GM23338 (cell line): ENCODE measurements around the gene LRRD1.

Experiments
- CTCF ChIP-seq, 2 experiments: fragments of 200-600 bp in 1 of 2; sonication (generic) in 1 of 2; conservative IDR thresholded peaks; 2 replicates each; pipeline versions ENCODE4 v1.5.1 to v1.6.1; 2016 to 2017; ENCODE audit warnings: antibody characterized with exemption in 2 of 2, low read depth in 2 of 2, mild to moderate bottlenecking in 2 of 2, moderate library complexity in 1 of 2
- EZH2 ChIP-seq: fragments of 200-600 bp; sonication (generic); IDR thresholded peaks from one replicate; pipeline ENCODE4 v1.8.0; 2017; ENCODE audit warnings: antibody characterized with exemption, mild to moderate bottlenecking, low read depth; ENCODE audit not compliant: unreplicated experiment
- EZH2phosphoT487 ChIP-seq: fragments of 200-600 bp; sonication (generic); IDR thresholded peaks from one replicate; pipeline ENCODE4 v1.8.1; 2018; ENCODE audit warnings: antibody characterized with exemption; ENCODE audit not compliant: unreplicated experiment
- NANOG ChIP-seq: IDR thresholded peaks from 2 replicates; pipeline ENCODE4 v1.6.1; 2016; ENCODE audit warnings: antibody characterized with exemption, borderline replicate concordance
- POLR2AphosphoS5 ChIP-seq: IDR thresholded peaks from 2 replicates; pipeline ENCODE4 v1.6.1; 2016; ENCODE audit warnings: antibody characterized with exemption, low read depth
- REST ChIP-seq: IDR thresholded peaks from one replicate; pipeline ENCODE4 v1.6.1; 2018; ENCODE audit warnings: antibody characterized with exemption; ENCODE audit not compliant: unreplicated experiment
- ZNF331 ChIP-seq: fragments of 250-450 bp; sonication (Bioruptor Pico); IDR thresholded peaks from 2 replicates; pipeline ENCODE4 v1.5.0; 2020; ENCODE audit warnings: low read depth, mild to moderate bottlenecking, moderate library complexity

- TF ChIP-seq CTCF (conservative IDR thresholded peaks at IDR 0.05; ENCODE audit: low read depth in 2 of 2): no peak
- no peak for TF ChIP-seq POLR2AphosphoS5
- no peak for TF ChIP-seq EZH2phosphoT487
- TF ChIP-seq EZH2: no peak
- TF ChIP-seq REST: no peak
- TF ChIP-seq NANOG: no peak
- TF ChIP-seq ZNF331 (CRISPR knock-in tag): no peak
These were observed 1.6 kb downstream of the LRRD1 start for GRCh38 chr7:92177362-92177761.
